MCF 10A (cell line): Measurements from ENCODE around the gene STK11. TPM values are rescaled to one million over a fixed set of nuclear protein-coding genes. Genes with fewer than 3 reads are reported as not detected.

Source experiments
- BruUV-seq: library from RNA; stranded (reverse); fragments of 400-500 nt; replicated peaks from 2 replicates; lab custom pipeline; 2021; lab: Mats Ljungman, UMichigan
- CTCF ChIA-PET: fragments of 300-600 bp; sonication (Branson Sonifier 250); formaldehyde crosslinking; extraction: SDS; loops from one replicate; lab custom pipeline; 2021; ENCODE audit warnings: antibody characterized with exemption, inconsistent platforms; lab: Yijun Ruan, JAX
- POLR2A ChIA-PET: fragments of 300-600, 350-650 bp; sonication (Branson Sonifier 250); formaldehyde crosslinking; extraction: SDS; loops from one replicate; lab custom pipeline; 2020; ENCODE audit warnings: antibody characterized with exemption, inconsistent platforms; lab: Yijun Ruan, JAX
- DNase-seq: peaks from one replicate; pipeline ENCODE4 v3.0.0-alpha.2; 2018; ENCODE audit not compliant: unreplicated experiment
- H3K27ac Mint-ChIP-seq: one replicate; pipeline ENCODE4 v1.8.0; 2022; ENCODE audit warnings: mild to moderate bottlenecking, low read depth, mixed read lengths; ENCODE audit not compliant: unreplicated experiment
- H3K27me3 Mint-ChIP-seq: one replicate; pipeline ENCODE4 v1.8.0; 2022; ENCODE audit warnings: mixed read lengths; ENCODE audit not compliant: insufficient read depth, unreplicated experiment
- H3K36me3 Mint-ChIP-seq: one replicate; pipeline ENCODE4 v1.8.0; 2022; ENCODE audit warnings: mild to moderate bottlenecking, moderate library complexity, mixed read lengths; ENCODE audit not compliant: insufficient read depth, unreplicated experiment
- H3K4me1 Mint-ChIP-seq: one replicate; pipeline ENCODE4 v1.8.0; 2022; ENCODE audit warnings: mixed read lengths; ENCODE audit not compliant: insufficient read depth, unreplicated experiment
- H3K4me3 Mint-ChIP-seq: one replicate; pipeline ENCODE4 v1.8.0; 2022; ENCODE audit warnings: mild to moderate bottlenecking, moderate library complexity, mixed read lengths; ENCODE audit not compliant: unreplicated experiment
- H3K9me3 Mint-ChIP-seq: one replicate; pipeline ENCODE4 v1.8.0; 2022; ENCODE audit warnings: mixed read lengths; ENCODE audit not compliant: unreplicated experiment
- CTCF ChIP-seq: fragments of 200-600 bp; IDR thresholded peaks from one replicate; pipeline ENCODE4 v1.8.0; 2022; ENCODE audit warnings: antibody characterized with exemption, mild to moderate bottlenecking; ENCODE audit not compliant: unreplicated experiment
- intact Hi-C: fragments of 100-400 bp; cut with micrococcal nuclease; formaldehyde crosslinking; loops from 2 replicates; pipeline ENCODE4 v1.14.1; 2022
- total RNA-seq: library from RNA; stranded (reverse); gene quantifications from 2 replicates; pipeline ENCODE4 v1.2.3, GENCODE V29; 2022

Gene STK11
- total RNA-seq, 1 experiment from 2014 or later = 65.6 TPM

GRCh38 chr19:1218751-1219567 is 13.4 kb downstream of the STK11 start:
- DNase-seq = no peak
- Mint-ChIP-seq H3K4me3 (no peak overlapping the region), H3K27ac (no peak overlapping the region), H3K36me3 (peaks cover 29% of the 10 kb centered on the region), H3K9me3 (no peaks in the 10 kb centered on the region), H3K4me1 (peaks cover 26% of the 10 kb centered on the region), H3K27me3 (no peaks in the 10 kb centered on the region)
- ChIA-PET POLR2A (interaction anchor here (3.6 kb wide), 1 partner anchor 192 kb away, joined by 13 read pairs; the partner anchor contains the start of gene CNN2), CTCF (interaction anchor here (0.6 to 1.7 kb wide), 2 partner anchors 14 to 21 kb away, joined by 4 to 9 read pairs; no protein-coding TSS in a partner anchor)
- TF ChIP-seq CTCF = no peak
- no TSS peak for BruUV-seq
- intact Hi-C loops = no loop called here

- H3K4me3 Mint-ChIP-seq = no peak overlapping the region
- peaks cover 28% of the 10 kb centered on the region for H3K36me3 Mint-ChIP-seq
- intact Hi-C loops = no loop called here
- no peaks in the 10 kb centered on the region for H3K9me3 Mint-ChIP-seq
- POLR2A ChIA-PET = interaction anchor here (0.7 kb wide), 1 partner anchor 16 kb away, joined by 3 read pairs; no protein-coding TSS in a partner anchor
- DNase-seq = no peak
- no peak for TF ChIP-seq CTCF
- no TSS peak for BruUV-seq
- CTCF ChIA-PET = no interaction called here
- peaks cover 21% of the 10 kb centered on the region for H3K4me1 Mint-ChIP-seq
- no peak overlapping the region for H3K27ac Mint-ChIP-seq
- H3K27me3 Mint-ChIP-seq = no peaks in the 10 kb centered on the region
These were observed 14.4 kb downstream of the STK11 start for GRCh38 chr19:1219786-1220476.

- intact Hi-C loops = no loop called here
- TF ChIP-seq CTCF = no peak
- Mint-ChIP-seq H3K4me3 (no peak overlapping the region), H3K36me3 (peaks cover 23% of the 10 kb centered on the region), H3K27ac (no peak overlapping the region), H3K4me1 (peaks cover 17% of the 10 kb centered on the region), H3K27me3 (no peaks in the 10 kb centered on the region), H3K9me3 (no peaks in the 10 kb centered on the region)
- BruUV-seq = no TSS peak
- DNase-seq = no peak
- CTCF ChIA-PET = interaction anchor here (0.9 to 1.3 kb wide), 3 partner anchors 8 to 46 kb away, joined by 3 to 4 read pairs (median 4); no protein-coding TSS in a partner anchor
- POLR2A ChIA-PET = interaction anchor here (0.7 kb wide), 1 partner anchor 17 kb away, joined by 3 read pairs; no protein-coding TSS in a partner anchor
These were observed 14.9 kb downstream of the STK11 start for GRCh38 chr19:1220477-1220930.
